HL-60 (cell line): Measurements from ENCODE around the gene FERMT3.

Experiments used
- DNase-seq, 2 experiments: peaks; one replicate each; pipeline ENCODE4 v3.0.0-alpha.2; 2010 to 2020; ENCODE audit warnings: low read depth in 1 of 2, low spot score in 1 of 2
- H3K27ac ChIP-seq: fragments of 250-450 bp; sonication (Bioruptor Pico); replicated peaks from 2 replicates; pipeline ENCODE4 v1.5.1; 2020; ENCODE audit warnings: mild to moderate bottlenecking, moderate library complexity
- H3K27me3 ChIP-seq: fragments of 250-450 bp; sonication (Bioruptor Pico); 2 replicates; pipeline ENCODE4 v1.5.1; 2021; ENCODE audit warnings: mild to moderate bottlenecking, moderate library complexity; ENCODE audit not compliant: insufficient read depth, poor library complexity, severe bottlenecking
- H3K4me3 ChIP-seq: replicated peaks from 2 replicates; pipeline ENCODE4 v1.5.1; 2011; ENCODE audit warnings: mild to moderate bottlenecking, control low read depth, low read length; ENCODE audit not compliant: insufficient read depth
- CTCF ChIP-seq: IDR thresholded peaks from one replicate; pipeline ENCODE4 v1.5.1; 2011; ENCODE audit warnings: low read length, control low read depth, inconsistent platforms; ENCODE audit not compliant: insufficient read depth
- GABPA ChIP-seq: IDR thresholded peaks from 2 replicates; pipeline ENCODE4 v1.6.1; 2012; ENCODE audit warnings: low read depth
- POLR2AphosphoS5 ChIP-seq: IDR thresholded peaks from 2 replicates; pipeline ENCODE4 v1.6.1; 2012; ENCODE audit warnings: low read depth
- REST ChIP-seq: IDR thresholded peaks from 2 replicates; pipeline ENCODE4 v1.6.1; 2012; ENCODE audit warnings: low read depth; ENCODE audit not compliant: insufficient replicate concordance
- SPI1 ChIP-seq: IDR thresholded peaks from 2 replicates; pipeline ENCODE4 v1.6.1; 2012; ENCODE audit warnings: low read depth, mild to moderate bottlenecking, borderline replicate concordance

Gene FERMT3

GRCh38 chr11:64208086-64208795 lies 1.7 kb downstream of the FERMT3 start:
- Histone ChIP-seq H3K4me3 (peak overlapping the region; percentile 87), H3K27me3 (no peaks in the 10 kb centered on the region), H3K27ac (peak overlapping the region; percentile 89)
- DNase-seq = no peak
- no peak for TF ChIP-seq REST
- no peak for TF ChIP-seq SPI1
- no peak for TF ChIP-seq GABPA
- TF ChIP-seq CTCF = no peak
- TF ChIP-seq POLR2AphosphoS5 = no peak; the same call in 1 of the 2 replicates

- Histone ChIP-seq H3K27ac (peak overlapping the region; percentile 89), H3K27me3 (no peaks in the 10 kb centered on the region), H3K4me3 (no peak overlapping the region)
- no peak for DNase-seq
- no peak for TF ChIP-seq SPI1
Observed at GRCh38 chr11:64208796-64209562, 2.5 kb downstream of the FERMT3 start.

- Histone ChIP-seq H3K27ac (no peak overlapping the region), H3K27me3 (no peaks in the 10 kb centered on the region), H3K4me3 (no peak overlapping the region)
- TF ChIP-seq REST (no peak), GABPA (no peak), SPI1 (no peak), POLR2AphosphoS5 (no peak), CTCF (no peak)
- DNase-seq = no peak
Observed at GRCh38 chr11:64209563-64209843, 3.0 kb downstream of the FERMT3 start.

GRCh38 chr11:64210301-64211020 lies 3.9 kb downstream of the FERMT3 start:
- Histone ChIP-seq H3K4me3 (no peak overlapping the region), H3K27me3 (no peaks in the 10 kb centered on the region), H3K27ac (no peak overlapping the region)
- TF ChIP-seq SPI1 (no peak), GABPA (no peak), REST (no peak), POLR2AphosphoS5 (no peak), CTCF (no peak)
- DNase-seq = no peak
